ENCODE results near the gene PDE5A.

The PDE5A gene

DNA sequence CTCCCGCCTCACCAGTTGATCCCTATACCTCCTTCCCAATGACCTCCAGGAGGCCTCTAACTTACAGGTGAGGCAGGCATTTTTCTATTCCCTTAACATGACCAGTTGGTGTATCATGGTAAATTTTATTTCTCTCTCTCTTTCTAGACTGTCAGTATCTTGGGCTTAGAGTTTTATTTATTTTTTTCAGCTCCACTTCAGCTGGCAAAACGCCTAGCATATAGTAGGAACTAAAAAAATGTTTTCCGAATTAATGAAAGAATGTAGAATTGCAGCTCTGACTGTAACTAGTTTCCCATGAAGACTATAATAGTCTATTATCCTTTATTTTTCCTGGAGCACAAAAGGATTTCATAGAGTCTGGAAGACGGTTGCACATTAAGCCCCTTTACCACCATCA, 84.8 kb downstream of the PDE5A start:
- TF ChIP-seq FOXP2 (optimal IDR thresholded peaks at IDR 0.05; ENCODE audit: borderline replicate concordance, extremely low read depth, extremely low read length, insufficient read depth) (no peak), TAF1 (IDR thresholded peaks at IDR 0.05; ENCODE audit: borderline replicate concordance, insufficient read depth, low read length) (no peak), SIN3A (IDR thresholded peaks at IDR 0.05; ENCODE audit: borderline replicate concordance, insufficient read depth, low read length) (no peak), POLR2AphosphoS5 (IDR thresholded peaks at IDR 0.05; ENCODE audit: low read depth, low read length) (no peak)
- TF ChIP-seq, protein P1, sequence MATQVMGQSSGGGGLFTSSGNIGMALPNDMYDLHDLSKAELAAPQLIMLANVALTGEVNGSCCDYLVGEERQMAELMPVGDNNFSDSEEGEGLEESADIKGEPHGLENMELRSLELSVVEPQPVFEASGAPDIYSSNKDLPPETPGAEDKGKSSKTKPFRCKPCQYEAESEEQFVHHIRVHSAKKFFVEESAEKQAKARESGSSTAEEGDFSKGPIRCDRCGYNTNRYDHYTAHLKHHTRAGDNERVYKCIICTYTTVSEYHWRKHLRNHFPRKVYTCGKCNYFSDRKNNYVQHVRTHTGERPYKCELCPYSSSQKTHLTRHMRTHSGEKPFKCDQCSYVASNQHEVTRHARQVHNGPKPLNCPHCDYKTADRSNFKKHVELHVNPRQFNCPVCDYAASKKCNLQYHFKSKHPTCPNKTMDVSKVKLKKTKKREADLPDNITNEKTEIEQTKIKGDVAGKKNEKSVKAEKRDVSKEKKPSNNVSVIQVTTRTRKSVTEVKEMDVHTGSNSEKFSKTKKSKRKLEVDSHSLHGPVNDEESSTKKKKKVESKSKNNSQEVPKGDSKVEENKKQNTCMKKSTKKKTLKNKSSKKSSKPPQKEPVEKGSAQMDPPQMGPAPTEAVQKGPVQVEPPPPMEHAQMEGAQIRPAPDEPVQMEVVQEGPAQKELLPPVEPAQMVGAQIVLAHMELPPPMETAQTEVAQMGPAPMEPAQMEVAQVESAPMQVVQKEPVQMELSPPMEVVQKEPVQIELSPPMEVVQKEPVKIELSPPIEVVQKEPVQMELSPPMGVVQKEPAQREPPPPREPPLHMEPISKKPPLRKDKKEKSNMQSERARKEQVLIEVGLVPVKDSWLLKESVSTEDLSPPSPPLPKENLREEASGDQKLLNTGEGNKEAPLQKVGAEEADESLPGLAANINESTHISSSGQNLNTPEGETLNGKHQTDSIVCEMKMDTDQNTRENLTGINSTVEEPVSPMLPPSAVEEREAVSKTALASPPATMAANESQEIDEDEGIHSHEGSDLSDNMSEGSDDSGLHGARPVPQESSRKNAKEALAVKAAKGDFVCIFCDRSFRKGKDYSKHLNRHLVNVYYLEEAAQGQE (IDR thresholded peaks at IDR 0.05; ENCODE audit: insufficient read depth in 1 of 2, low read depth in 2 of 2, low read length in 2 of 2), result no peak

DNA sequence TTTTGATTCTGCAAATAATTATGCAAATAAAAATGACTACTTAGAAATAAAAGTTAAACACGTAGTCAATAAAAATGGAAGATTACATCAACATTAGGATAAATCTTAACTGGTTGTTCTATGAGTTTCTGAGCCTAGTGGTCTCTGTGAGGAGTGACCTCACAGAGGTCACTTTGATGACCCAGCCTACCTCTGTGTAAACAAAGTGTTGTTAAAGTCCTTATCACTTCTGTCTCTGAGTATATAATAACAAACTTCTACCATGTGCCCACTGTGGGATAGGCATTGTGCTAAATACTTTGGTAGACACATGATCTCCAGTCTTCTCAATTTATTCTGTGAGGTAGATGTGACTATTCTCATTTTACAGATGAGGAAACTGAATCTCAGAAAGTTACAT, 85.4 kb downstream of the PDE5A start:
- TF ChIP-seq FOXP2 (optimal IDR thresholded peaks at IDR 0.05; ENCODE audit: borderline replicate concordance, extremely low read depth, extremely low read length, insufficient read depth), result no peak
- no peak for TF ChIP-seq SIN3A (IDR thresholded peaks at IDR 0.05; ENCODE audit: borderline replicate concordance, insufficient read depth, low read length)
- TF ChIP-seq, protein P1 (IDR thresholded peaks at IDR 0.05; ENCODE audit: insufficient read depth in 1 of 2, low read depth in 2 of 2, low read length in 2 of 2), result no peak
- TF ChIP-seq TAF1 (IDR thresholded peaks at IDR 0.05; ENCODE audit: borderline replicate concordance, insufficient read depth, low read length), result no peak
- no peak for TF ChIP-seq POLR2AphosphoS5 (IDR thresholded peaks at IDR 0.05; ENCODE audit: low read depth, low read length)

DNA sequence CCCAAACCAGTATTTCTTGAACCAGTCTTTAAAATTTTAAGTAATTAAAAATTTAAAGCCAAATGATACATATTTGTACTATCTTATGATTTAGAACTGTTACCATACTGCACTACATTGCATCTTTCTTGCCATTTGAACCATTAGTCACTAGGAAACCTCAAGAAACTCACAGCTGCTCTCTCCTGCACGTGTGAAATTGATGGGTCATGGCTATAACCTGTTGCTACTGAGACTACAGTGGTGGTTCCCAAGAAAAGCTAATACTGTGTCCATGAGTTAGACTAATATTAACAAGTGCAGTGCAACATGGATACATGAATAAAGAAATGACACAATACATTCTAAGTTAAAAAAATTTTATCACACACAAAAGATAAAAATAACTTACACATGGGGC, 88.4 kb downstream of the PDE5A start:
- TF ChIP-seq POLR2AphosphoS5 (IDR thresholded peaks at IDR 0.05; ENCODE audit: low read depth, low read length), result no peak
- no peak for TF ChIP-seq FOXP2 (optimal IDR thresholded peaks at IDR 0.05; ENCODE audit: borderline replicate concordance, extremely low read depth, extremely low read length, insufficient read depth)
- TF ChIP-seq, protein P1 (IDR thresholded peaks at IDR 0.05; ENCODE audit: insufficient read depth in 1 of 2, low read depth in 2 of 2, low read length in 2 of 2), result no peak
- no peak for TF ChIP-seq TAF1 (IDR thresholded peaks at IDR 0.05; ENCODE audit: borderline replicate concordance, insufficient read depth, low read length)
- TF ChIP-seq SIN3A (IDR thresholded peaks at IDR 0.05; ENCODE audit: borderline replicate concordance, insufficient read depth, low read length), result no peak

GRCh38 chr4:119537586-119537985, 91.0 kb downstream of the PDE5A start:
- TF ChIP-seq, protein P1 (IDR thresholded peaks at IDR 0.05; ENCODE audit: insufficient read depth in 1 of 2, low read depth in 2 of 2, low read length in 2 of 2), result no peak
- TF ChIP-seq TAF1 (IDR thresholded peaks at IDR 0.05; ENCODE audit: borderline replicate concordance, insufficient read depth, low read length) (no peak), POLR2AphosphoS5 (IDR thresholded peaks at IDR 0.05; ENCODE audit: low read depth, low read length) (no peak)

Data from PFSK-1 (cell line).